Stomach (tissue), 4 donors: Measurements from ENCODE around the gene PMS1.

Experiments
- CTCF ChIP-seq, 7 experiments: fragments of 450-650 bp in 4 of 7; fragments of 200-600 bp in 3 of 7; sonication (generic) in 3 of 7; IDR thresholded peaks; one replicate each; pipeline ENCODE4 v1.5.1; 2016 to 2019; ENCODE audit warnings: antibody characterized with exemption in 7 of 7, control low read depth in 2 of 7, mild to moderate bottlenecking in 1 of 7
- EP300 ChIP-seq: sonication (generic); formaldehyde crosslinking; IDR thresholded peaks from one replicate; pipeline ENCODE4 v1.6.1; 2017; ENCODE audit warnings: antibody characterized with exemption
- POLR2A ChIP-seq, 4 donors: fragments of 450-650 bp; IDR thresholded peaks; one replicate each; pipeline ENCODE4 v1.6.1; 2016; ENCODE audit warnings: antibody characterized with exemption in 4 of 4, control low read depth in 2 of 4, mild to moderate bottlenecking in 1 of 4, moderate library complexity in 1 of 4
- POLR2AphosphoS5 ChIP-seq, 3 donors: sonication (generic); formaldehyde crosslinking; IDR thresholded peaks; one replicate each; pipeline ENCODE4 v1.6.1; 2016; ENCODE audit warnings: antibody characterized with exemption in 3 of 3

GRCh38 chr2:189865826-189866225 lies 81.6 kb downstream of the PMS1 start:
- TF ChIP-seq CTCF (IDR thresholded peaks at IDR 0.05), result no peak
- TF ChIP-seq POLR2A (IDR thresholded peaks at IDR 0.05), result no peak
- TF ChIP-seq POLR2AphosphoS5 (IDR thresholded peaks at IDR 0.05), result no peak
- TF ChIP-seq EP300, result no peak
